Heart right ventricle (tissue), 16 donors: ENCODE measurements around the gene ARHGEF10L. TPM values are rescaled to one million over a fixed set of nuclear protein-coding genes. Genes with fewer than 3 reads are reported as not detected.

Source experiments
- ATAC-seq, 8 donors: fragments of 200-7000 bp; cut with Tn5 transposase; one replicate each; pipeline ENCODE4 v1.9.1; 2020; ENCODE audit warnings: mild to moderate bottlenecking in 8 of 8, moderate library complexity in 8 of 8, moderate number of reproducible peaks in 1 of 8
- DNase-seq, 2 donors: peaks; one replicate each; pipeline ENCODE4 v3.0.0-alpha.2; 2020
- H3K27ac ChIP-seq, 10 donors: fragments of 200-600 bp; sonication (generic) in 2 of 10; one replicate each; pipeline versions ENCODE4 v1.5.0 to v1.8.0; 2020 to 2022; ENCODE audit warnings: mild to moderate bottlenecking in 3 of 10
- H3K27me3 ChIP-seq, 7 donors: fragments of 200-600 bp; one replicate each; pipeline ENCODE4 v1.8.0; 2021 to 2022; ENCODE audit warnings: mild to moderate bottlenecking in 2 of 7
- H3K36me3 ChIP-seq, 9 donors: fragments of 200-600 bp; sonication (generic) in 1 of 9; one replicate each; pipeline versions ENCODE4 v1.5.0 to v1.8.0; 2020 to 2022; ENCODE audit warnings: mild to moderate bottlenecking in 2 of 9
- H3K4me1 ChIP-seq, 9 donors: fragments of 200-600 bp; sonication (generic) in 1 of 9; one replicate each; pipeline versions ENCODE4 v1.5.0 to v1.8.0; 2020 to 2022; ENCODE audit warnings: mild to moderate bottlenecking in 4 of 9
- H3K4me3 ChIP-seq, 10 donors: fragments of 200-600 bp; sonication (generic) in 2 of 10; one replicate each; pipeline versions ENCODE4 v1.5.0 to v1.8.0; 2020 to 2022; ENCODE audit warnings: mild to moderate bottlenecking in 7 of 10, moderate library complexity in 2 of 10
- H3K9me3 ChIP-seq, 11 donors: fragments of 200-600 bp in 10 of 11; sonication (generic) in 2 of 11; one replicate each; pipeline versions ENCODE4 v1.5.0 to v1.8.0; 2013 to 2022; ENCODE audit warnings: mild to moderate bottlenecking in 2 of 11, control low read depth in 1 of 11, moderate library complexity in 1 of 11
- CTCF ChIP-seq, 9 donors: fragments of 200-600 bp; sonication (generic) in 2 of 9; IDR thresholded peaks; one replicate each; pipeline versions ENCODE4 v1.5.0 to v1.8.0; 2021 to 2022; ENCODE audit warnings: antibody characterized with exemption in 9 of 9, mild to moderate bottlenecking in 5 of 9, moderate library complexity in 1 of 9
- WGBS, 2 donors: extraction: QIAGEN DNeasy Blood & Tissue Kit; methylation state at CpG; one replicate each; pipeline ENCODE4 v1.1.7; 2013; ENCODE audit warnings: inconsistent platforms in 1 of 2; 5-methylcytosine and 5-hydroxymethylcytosine counted together
- intact Hi-C, 10 donors: fragments of 100-400 bp; cut with DNase I; formaldehyde crosslinking; loops; one replicate each; pipeline versions ENCODE4 v1.11.1 to v1.14.2; 2022
- polyA plus RNA-seq, 2 donors: library from polyadenylated mRNA; stranded (reverse); fragments of 200-250 nt; gene quantifications; one replicate each; pipeline ENCODE4 v1.2.3, GENCODE V29; 2013
- total RNA-seq, 10 donors: library from RNA; stranded (reverse); fragmentation: NEBNext Ultra II Directional in 3 of 10; extraction: Animal tissue kit (Norgen Biotek cat#: 25700) in 3 of 10; gene quantifications; one replicate each; pipeline versions ENCODE4 v1.2.1 to v1.2.4, GENCODE V29; 2021 to 2023
- donor health status: Arrhythmogenic right ventricular cardiomyopathy.
- donor health status: ischemic (EF 13 %, LVEDD 7.1; RV severe dilation, severe dysfunction).
- donor health status: healthy with polysubstance abuse.
- donor health status: DM: no; HTN: yes; CAD: no.
- donor health status: DM: no; HTN: no; CAD: no.
- donor health status: ischemic (EF 25% LVEDD 6.9; RV normal size, moderate dysfunction).
- donor health status: ischemic (EF 25% LVEDD 5.7; RV mildly dilated, moderate dysfunction).
- donor health status: healthy.
- donor health status: DM: yes; HTN: yes; CAD: no.
- donor health status: Ischemic cardiomyopathy.
- donor health status: ischemic (EF 35%, LVEDD 5.7; RV mildly dilated, moderate dysfunction).
- donor health status: nonischemic (EF 11% LVEDD 7.7; RV severe dilation, severe dysfunction).
- donor health status: DM: yes; HTN: yes; CAD: no.
- donor health status: PGD.
- donor health status: ischemic (EF 29% LVEDD 5.4; RV normal size, mild dysfunction).
- donor health status: nonischemic (EF 23%, LVEDD 6.1; RV moderate dilation, normal function).

Gene ARHGEF10L
- total and polyA plus RNA-seq, 12 donors, result 45.4 to 68.4 (median 50.6) TPM

- Histone ChIP-seq H3K4me1 (peaks cover 0 to 14% (median 0%) of the 10 kb centered on the region in 9 donors), H3K36me3 (no peaks in the 10 kb centered on the region), H3K27me3 (peaks cover 0 to 51% (median 26%) of the 10 kb centered on the region in 7 donors), H3K9me3 (no peaks in the 10 kb centered on the region), H3K4me3 (no peak overlapping the region), H3K27ac (no peak overlapping the region)
- intact Hi-C loops, result no loop called here
- no peak for ATAC-seq
- no peak for DNase-seq
- no peak for TF ChIP-seq CTCF (IDR thresholded peaks at IDR 0.05)
Observed at GRCh38 chr1:17739050-17739449, 199.6 kb downstream of the ARHGEF10L start.

- 78 to 81% methylated on average over 5 of the region's 5 CpGs for WGBS, 2 donors
- intact Hi-C loops, result no loop called here
Observed at GRCh38 chr1:17741052-17741451, 201.6 kb downstream of the ARHGEF10L start.

GRCh38 chr1:17742583-17742982, 203.1 kb downstream of the ARHGEF10L start:
- H3K4me1 ChIP-seq, result peaks cover 0 to 14% (median 0%) of the 10 kb centered on the region in 9 donors
- no peak for TF ChIP-seq CTCF (IDR thresholded peaks at IDR 0.05)
- H3K36me3 ChIP-seq, result no peaks in the 10 kb centered on the region
- no peaks in the 10 kb centered on the region for H3K9me3 ChIP-seq
- H3K4me3 ChIP-seq, result no peak overlapping the region
- peaks cover 0 to 58% (median 20%) of the 10 kb centered on the region in 7 donors for H3K27me3 ChIP-seq
- WGBS, 2 donors, result 16 to 17% methylated on average over 5 of the region's 5 CpGs
- ATAC-seq, result peak in 2 of 8 donors; percentile 62 to 66
- DNase-seq, result peak in 1 of 2 donors; percentile 25
- H3K27ac ChIP-seq, result peak overlapping the region in 1 of 10 donors; percentile 56
- intact Hi-C loops, result no loop called here

More at GRCh38 chr1:17741052-17741451, 201.6 kb downstream of the ARHGEF10L start:
- DNase-seq (no peak), ATAC-seq (no peak)
- TF ChIP-seq CTCF (IDR thresholded peaks at IDR 0.05), result no peak
- Histone ChIP-seq H3K27me3 (peaks cover 0 to 59% (median 24%) of the 10 kb centered on the region in 7 donors), H3K36me3 (no peaks in the 10 kb centered on the region), H3K4me1 (peaks cover 0 to 14% (median 0%) of the 10 kb centered on the region in 9 donors), H3K4me3 (no peak overlapping the region), H3K9me3 (no peaks in the 10 kb centered on the region), H3K27ac (no peak overlapping the region)

- H3K4me3 ChIP-seq, result no peak overlapping the region
- peak in 3 of 8 donors; percentile 12 to 42 (median 25) for ATAC-seq
- intact Hi-C loops, result no loop called here
- 36 to 47% methylated on average over 10 to 11 of the region's 11 CpGs for WGBS, 2 donors
- peak overlapping the region in 1 of 10 donors; percentile 56 for H3K27ac ChIP-seq
- peaks cover 0 to 14% (median 0%) of the 10 kb centered on the region in 9 donors for H3K4me1 ChIP-seq
- H3K36me3 ChIP-seq, result no peaks in the 10 kb centered on the region
- peaks cover 0 to 63% (median 20%) of the 10 kb centered on the region in 7 donors for H3K27me3 ChIP-seq
- DNase-seq, result no peak
- TF ChIP-seq CTCF (IDR thresholded peaks at IDR 0.05), result no peak
- no peaks in the 10 kb centered on the region for H3K9me3 ChIP-seq
Observed at GRCh38 chr1:17743008-17743647, 203.6 kb downstream of the ARHGEF10L start.
